HG03439 (cell line): ENCODE data around the gene CFAP69.

ENCODE experiments used
- ATAC-seq: cut with Tn5 transposase; IDR thresholded peaks from one replicate; pipeline ENCODE4 v1.9.1; 2021; ENCODE audit warnings: mild to moderate bottlenecking, moderate library complexity; ENCODE audit not compliant: unreplicated experiment

The CFAP69 gene, protein sequence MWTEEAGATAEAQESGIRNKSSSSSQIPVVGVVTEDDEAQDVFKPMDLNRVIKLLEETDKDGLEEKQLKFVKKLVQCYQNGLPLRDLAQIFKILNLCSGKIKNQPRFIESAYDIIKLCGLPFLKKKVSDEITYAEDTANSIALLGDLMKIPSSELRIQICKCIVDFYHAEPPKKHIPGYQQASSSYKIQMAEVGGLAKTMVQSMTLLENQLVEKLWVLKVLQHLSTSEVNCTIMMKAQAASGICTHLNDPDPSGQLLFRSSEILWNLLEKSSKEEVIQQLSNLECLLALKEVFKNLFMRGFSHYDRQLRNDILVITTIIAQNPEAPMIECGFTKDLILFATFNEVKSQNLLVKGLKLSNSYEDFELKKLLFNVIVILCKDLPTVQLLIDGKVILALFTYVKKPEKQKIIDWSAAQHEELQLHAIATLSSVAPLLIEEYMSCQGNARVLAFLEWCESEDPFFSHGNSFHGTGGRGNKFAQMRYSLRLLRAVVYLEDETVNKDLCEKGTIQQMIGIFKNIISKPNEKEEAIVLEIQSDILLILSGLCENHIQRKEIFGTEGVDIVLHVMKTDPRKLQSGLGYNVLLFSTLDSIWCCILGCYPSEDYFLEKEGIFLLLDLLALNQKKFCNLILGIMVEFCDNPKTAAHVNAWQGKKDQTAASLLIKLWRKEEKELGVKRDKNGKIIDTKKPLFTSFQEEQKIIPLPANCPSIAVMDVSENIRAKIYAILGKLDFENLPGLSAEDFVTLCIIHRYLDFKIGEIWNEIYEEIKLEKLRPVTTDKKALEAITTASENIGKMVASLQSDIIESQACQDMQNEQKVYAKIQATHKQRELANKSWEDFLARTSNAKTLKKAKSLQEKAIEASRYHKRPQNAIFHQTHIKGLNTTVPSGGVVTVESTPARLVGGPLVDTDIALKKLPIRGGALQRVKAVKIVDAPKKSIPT

DNA sequence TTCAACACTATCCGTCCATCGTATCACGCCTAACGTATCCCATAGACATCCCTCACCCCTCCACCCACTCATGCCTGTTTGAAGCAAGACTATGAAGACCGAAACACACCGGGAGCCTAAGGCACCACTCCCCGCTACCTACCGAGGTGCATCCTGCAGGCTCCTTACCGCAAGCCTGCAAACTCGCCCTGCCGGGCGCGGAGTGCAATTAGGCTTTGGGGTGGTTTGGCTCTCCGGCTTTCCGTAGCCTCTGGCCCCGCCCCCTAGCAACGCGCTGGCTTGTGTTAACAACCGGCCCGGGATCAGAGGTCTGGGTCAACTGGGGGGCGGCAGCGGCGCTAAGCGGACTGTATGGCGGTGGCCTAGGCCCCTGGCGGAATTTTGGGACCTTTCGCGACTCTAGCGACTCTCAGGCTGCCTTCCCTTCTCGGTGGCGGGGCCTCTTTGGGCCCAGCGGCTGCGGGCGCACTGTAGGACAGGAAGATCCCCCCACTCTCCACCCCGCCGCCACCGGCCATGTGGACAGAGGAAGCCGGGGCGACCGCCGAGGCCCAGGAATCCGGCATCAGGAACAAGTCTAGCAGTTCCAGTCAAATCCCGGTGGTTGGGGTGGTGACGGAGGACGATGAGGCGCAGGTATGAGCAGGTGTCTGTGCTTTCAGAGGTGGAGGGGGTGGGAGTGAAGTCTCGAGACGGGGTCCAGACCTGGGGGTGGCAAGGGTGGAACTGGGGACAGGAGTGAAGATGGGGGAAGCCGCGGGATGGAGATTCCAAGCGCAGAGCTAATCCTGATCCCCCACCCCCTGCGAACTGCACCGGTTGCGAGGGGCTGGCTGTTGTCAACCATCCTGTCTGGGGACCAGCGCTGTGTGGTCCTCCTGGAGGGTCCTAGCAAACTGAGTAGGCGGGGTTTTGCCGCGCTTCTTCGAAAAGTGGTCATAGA lies at the start of gene CFAP69:
Gene CFAP69, plus strand, starts transcription at position 266 of the 943 bp plus-strand sequence. Its CDS starts 251 bp downstream, at position 517.
- ATAC-seq, result peak; percentile 91

DNA sequence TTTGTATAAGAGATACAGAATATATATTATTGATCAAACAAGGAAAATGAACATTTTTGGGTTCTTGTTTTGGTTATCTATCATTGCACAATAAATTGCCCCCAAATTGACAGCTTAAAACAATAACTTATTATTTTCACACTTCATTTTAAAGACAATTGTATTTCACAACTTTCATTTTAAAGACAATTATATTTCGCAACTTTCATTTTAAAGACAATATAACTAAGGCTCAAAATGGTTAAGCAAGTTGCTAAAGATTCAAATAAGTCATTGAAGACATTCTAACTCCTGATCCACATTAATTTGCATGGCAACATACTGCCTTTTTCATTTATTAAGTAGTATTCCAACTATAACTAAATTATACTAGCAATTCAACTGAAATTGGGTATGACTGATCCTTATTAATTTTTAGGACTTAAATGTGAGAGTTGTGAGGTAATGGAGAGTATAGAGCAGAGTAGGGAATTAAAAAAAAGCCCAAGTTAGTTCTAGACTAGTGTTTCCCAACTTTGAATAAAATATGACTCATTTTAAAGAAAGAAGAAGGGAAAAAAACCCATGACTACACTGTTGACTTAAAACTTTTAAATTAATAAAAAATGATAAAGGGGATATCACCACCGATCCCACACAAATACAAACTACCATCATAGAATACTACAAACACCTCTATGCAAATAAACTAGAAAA lies 43.3 kb upstream of the CFAP69 start:
- no peak for ATAC-seq

DNA sequence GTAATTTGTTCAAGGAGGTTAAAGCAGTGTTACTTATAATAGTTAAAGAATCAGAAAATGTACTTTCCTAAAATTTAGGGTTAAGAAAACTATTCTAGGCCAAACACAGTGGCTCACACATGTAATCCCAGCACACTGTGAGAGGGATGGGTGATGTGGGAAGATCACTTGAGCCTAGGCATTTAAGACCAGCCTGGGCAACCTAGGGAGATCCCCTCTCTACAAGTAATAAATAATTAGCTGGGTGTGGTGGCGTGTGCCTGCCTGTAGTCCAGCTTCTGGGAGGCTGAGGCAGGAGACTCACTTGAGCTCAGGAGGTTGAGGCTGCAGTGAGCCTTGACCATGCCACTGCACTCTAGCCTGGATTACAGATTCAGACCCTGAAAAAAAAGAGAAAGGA lies 37.0 kb upstream of the CFAP69 start:
- no peak for ATAC-seq

DNA sequence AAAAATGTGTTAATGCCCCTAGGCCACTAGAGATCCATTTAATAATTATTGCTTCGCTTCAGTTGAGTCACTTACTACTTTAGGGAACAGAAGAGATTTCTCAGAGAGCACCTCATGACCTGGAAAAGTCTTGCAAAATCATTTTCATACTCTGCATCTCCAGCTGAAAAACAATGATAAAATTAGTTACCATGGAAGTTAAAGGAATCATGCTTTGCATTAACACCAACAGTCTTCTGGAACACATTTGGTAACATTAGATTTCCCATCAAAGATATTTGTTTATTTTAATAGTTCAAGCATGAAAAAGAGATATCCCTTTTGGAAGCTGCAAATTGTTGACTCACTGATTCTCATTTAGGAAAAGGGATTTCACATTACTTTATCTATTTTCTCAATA lies 35.2 kb upstream of the CFAP69 start:
- ATAC-seq, result no peak

DNA sequence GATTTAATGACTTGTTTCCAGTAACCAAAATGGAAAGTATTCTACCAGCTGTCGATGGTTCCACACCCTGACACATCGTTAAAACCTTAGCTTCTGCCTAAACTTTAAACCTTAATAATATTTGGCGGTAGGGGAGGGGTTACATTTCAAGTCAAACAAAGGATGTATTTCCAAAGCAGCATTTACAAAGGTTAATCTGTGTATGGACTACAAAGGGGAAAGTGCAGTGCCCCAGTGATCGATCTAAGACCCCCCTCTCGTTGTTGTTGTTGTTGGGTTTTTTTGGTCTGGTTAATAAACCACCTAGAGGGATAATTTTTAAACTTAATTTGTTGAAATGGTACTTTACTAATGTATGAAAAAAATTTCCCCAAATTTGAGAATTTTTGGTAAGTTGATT lies 34.5 kb upstream of the CFAP69 start:
- ATAC-seq, result no peak

DNA sequence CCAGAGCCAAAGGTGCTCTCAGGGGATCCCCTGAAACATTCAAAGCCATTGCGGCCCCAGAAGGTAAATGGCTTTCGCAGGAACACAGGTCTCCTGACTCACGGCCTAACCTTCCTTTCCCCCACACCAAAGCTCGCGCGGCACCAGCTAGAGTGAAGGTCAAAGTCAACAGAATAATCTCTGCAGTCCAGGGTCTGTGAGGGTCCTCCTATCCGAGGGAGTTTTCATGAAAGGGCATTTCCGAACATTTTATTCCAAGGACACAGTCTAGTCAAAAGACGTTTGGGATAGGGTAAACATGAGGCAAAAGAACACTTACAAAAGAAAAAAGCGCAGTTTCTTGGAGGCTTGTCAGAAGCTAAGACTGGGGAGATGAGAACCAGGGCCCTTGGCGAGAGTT lies 34.0 kb upstream of the CFAP69 start:
- ATAC-seq, result no peak

DNA sequence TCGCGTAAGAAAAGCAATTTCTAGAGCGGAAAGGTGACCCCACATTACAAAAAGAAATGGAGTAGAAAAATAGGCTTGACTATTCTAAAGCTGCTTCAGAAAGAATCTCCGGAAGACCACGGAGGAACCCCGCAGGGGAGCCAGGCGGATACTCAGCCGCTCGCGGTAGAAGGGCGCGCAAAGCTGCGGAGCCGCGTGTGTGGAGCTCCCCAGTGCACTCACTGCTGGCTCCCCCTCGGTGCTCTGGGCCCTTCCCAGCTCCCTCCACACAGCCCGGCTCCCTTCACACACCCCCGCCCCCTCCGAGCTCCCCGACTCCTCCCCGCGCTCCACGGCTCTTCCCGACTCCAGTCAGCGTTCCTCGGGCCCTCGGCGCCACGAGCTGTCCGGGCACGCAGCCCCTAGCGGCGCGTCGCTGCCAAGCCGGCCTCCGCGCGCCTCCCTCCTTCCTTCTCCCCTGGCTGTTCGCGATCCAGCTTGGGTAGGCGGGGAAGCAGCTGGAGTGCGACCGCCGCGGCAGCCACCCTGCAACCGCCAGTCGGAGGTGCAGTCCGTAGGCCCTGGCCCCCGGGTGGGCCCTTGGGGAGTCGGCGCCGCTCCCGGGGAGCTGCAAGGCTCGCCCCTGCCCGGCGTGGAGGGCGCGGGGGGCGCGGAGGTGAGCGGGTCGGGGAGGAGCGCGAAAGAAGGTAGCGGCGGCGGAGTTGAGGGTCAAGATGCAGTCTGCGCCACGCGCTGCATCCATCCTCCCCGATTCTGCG lies 33.4 kb upstream of the CFAP69 start, which contains the start of gene STEAP2:
Gene STEAP2, plus strand, starts transcription at position 350 of the 758 bp plus-strand sequence. CDS start 13,343 bp downstream, outside the sequence.
- ATAC-seq, result peak; percentile 61

DNA sequence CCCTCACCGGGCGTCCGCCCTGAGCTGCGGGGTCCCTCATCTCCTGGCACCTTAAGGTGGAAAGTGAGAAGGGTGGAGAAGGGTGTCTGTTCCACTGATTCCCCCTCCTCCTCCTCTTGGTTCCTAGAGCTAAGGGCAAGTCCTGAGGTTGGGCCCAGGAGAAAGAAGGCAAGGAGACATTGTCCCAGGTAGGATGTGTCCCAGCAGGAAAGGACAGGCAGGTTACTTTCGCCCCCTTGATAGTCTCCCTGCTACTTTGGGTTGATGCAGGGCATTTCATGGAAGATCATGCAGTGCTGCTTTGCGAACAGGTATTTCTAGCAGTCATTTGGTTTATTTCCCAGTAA lies 32.9 kb upstream of the CFAP69 start:
- no peak for ATAC-seq

DNA sequence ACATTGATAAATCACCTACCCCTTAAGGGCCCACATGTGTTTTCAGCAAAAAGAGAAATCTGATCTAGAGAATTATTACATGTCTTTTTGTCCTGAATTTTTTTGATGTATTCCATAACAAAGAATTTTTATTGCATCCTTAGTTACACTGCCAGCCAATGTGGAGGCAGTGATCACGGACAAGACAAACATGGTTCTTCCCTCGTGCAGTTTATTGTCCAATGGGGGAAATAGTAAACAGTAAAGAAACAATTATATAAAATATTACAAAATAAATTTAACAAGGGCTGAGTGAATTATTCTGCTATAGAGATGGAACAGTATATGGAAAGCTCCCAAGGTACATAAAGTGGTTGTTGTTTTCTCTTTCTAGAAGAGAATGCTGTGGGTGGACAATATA lies 31.5 kb upstream of the CFAP69 start:
- no peak for ATAC-seq

DNA sequence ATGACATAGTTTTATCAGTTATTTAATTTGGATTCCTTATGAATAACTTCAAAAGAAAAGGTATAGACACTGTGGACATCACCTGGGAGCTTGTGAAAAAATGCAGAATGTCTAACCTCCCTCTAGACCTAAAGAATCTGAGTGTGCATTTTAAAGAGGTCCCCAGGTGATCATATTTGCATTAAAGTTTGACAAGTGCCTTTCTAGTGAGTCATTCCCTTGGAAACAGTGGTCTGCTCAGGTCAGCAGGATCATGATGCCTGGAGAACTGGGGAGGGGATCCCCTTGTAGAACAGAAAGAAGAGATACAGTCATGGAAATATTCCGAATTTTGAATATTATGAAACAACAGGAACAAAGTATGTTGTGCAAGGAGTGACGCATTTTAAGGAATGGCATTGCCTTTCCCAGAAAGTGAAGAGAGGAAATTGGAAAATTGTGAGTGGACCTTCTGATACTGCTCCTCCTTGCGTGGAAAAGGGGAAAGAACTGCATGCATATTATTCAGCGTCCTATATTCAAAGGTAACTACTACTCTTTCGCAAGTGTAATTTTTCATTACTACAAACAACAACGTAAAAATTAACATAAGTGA lies 28.8 kb upstream of the CFAP69 start:
- no peak for ATAC-seq

DNA sequence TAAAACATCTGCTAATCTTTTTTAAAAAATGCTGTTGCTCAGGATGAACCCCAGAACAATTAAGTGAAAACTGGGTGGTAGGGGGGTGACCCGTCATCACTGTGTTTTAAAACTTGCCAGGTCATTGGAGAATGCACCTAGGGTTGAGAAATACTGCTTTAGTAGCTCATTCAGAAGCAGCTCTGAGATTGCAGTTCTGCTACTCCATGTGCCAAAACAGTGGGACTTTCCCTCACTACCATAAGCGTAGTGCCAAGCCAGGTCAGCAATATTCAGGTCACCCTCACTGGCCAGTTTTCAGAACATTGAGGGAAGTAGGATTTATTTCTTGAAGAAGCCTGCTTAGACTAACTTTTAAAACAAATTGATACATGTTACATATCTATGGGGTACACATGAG lies 28.2 kb upstream of the CFAP69 start:
- ATAC-seq, result no peak

DNA sequence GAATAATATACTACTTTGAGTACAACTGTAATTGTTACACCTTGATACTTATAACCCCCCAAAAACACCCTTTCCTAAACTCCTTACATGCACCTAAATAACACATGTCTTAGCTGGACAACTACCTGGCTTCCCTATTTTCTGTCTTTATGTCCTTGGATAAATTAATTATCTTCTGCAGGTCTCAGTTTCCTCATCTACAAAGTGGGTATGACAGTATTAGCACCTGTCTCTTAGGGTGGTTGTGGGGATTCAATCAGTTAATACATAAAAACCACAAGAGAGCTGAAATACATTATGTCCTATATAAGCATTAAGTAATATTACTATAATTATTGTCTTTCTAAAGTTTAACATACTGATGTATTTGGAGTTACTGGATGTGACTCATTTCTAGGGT lies 22.6 kb upstream of the CFAP69 start:
- no peak for ATAC-seq

DNA sequence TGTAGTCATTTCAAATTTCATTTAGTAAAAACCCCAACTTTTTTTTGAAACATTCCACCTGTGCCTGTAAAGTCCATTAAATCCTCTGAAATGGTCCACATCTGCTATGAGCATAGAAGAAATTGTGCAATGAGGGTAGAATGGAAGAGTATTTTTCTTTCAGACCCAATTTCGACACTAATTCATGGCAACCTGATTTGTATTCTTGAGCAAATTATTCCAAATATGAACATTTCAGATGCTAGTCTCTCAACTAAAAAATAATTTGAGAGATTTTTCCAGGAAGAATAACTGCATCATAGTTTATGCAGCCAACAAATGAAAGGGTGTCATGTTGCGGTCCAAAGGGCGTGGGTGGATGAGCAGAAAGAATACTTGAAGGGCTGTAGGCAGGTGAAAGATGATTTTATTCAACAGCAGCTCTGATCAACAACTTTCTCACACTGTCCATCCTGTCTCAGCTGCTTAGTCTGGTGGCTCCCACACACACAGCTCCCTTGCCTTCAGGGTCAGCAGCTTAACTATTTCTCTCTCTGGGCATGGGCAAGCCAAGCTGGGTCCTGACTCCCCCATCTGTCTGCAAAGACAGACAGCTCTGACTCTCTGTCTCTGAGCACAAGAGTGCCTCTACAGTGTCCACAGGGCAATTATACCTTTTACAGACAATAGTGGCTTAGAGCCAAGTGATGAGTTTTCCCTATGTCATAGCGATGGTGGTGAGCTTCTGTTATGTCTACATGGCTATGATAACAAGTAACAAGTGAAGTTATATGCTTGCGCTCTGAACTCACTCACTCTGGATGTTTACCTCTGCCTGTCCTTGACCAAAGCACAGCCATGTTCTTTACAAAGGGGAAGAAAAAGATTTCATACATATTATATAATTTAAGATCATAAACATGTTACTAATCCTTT lies 21.9 kb upstream of the CFAP69 start:
- ATAC-seq, result no peak

DNA sequence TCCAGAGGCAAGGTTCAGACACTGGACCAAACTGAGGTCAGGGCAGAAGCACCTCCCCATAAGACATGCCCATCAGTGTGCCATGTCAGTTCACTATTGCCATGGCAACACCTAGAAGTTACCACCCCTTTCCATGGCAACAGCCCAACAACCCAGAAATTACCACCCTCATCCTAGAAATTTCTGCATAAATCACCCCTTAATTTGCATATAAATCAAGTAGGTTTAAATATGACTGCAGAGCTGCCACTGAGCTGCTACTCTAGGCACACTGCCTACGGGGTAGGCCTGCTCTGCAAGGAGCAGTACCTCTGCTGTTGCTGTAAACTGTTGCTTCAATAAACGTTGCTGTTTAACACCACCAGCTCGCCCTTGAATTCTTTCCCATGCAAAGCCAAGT lies 20.8 kb upstream of the CFAP69 start:
- no peak for ATAC-seq

DNA sequence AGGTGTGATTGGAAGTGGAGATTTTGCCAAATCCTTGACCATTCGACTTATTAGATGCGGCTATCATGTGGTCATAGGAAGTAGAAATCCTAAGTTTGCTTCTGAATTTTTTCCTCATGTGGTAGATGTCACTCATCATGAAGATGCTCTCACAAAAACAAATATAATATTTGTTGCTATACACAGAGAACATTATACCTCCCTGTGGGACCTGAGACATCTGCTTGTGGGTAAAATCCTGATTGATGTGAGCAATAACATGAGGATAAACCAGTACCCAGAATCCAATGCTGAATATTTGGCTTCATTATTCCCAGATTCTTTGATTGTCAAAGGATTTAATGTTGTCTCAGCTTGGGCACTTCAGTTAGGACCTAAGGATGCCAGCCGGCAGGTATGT lies 19.8 kb upstream of the CFAP69 start:
- ATAC-seq, result no peak

DNA sequence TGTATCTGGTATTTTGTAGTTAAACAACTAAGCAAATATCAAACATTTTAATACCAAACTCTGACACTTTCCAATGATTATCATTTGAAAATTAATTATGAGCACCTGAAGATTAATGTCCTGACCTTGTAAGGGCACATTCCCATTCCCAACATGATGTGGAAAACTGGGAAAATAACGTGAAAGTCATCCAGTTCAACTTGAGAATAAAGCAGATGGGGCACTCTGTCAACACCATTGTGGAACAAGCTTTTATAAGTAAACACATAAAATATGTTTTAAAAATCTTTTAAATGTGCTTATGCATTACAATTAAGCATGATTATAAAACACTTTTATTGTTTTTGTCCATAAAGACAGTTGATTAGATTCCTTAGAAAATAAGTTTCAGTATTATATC lies 19.4 kb upstream of the CFAP69 start:
- ATAC-seq, result no peak

DNA sequence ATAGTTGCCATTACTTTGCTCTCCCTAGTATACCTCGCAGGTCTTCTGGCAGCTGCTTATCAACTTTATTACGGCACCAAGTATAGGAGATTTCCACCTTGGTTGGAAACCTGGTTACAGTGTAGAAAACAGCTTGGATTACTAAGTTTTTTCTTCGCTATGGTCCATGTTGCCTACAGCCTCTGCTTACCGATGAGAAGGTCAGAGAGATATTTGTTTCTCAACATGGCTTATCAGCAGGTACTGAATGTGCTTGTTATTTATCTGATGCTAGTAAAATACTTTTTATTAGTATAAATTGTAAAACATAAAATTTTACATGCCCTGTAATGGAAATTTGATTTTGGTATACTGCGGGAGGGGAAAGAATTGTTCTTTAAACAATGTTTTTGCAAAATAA lies 17.7 kb upstream of the CFAP69 start:
- ATAC-seq, result no peak

DNA sequence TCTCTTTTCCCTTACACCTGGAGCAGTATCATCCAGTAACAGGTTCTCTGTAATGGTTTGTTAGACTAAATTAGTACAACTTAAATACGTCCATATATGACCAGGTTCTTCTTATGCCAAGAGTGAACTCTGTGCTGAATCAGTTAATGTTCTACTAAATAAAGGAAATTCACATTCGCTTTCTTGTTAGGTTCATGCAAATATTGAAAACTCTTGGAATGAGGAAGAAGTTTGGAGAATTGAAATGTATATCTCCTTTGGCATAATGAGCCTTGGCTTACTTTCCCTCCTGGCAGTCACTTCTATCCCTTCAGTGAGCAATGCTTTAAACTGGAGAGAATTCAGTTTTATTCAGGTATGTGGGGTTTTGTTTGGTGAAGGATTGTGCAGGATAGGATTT lies 15.3 kb upstream of the CFAP69 start:
- ATAC-seq, result no peak
